KMS-11 (cell line): ENCODE data around the gene TRIM3.

Source experiments
- H2AFZ ChIP-seq: fragments of 200-600 bp; sonication (generic); 2 replicates; pipeline ENCODE4 v1.6.1; 2016; ENCODE audit warnings: antibody characterized with exemption, mixed run types, low read depth
- H3K27ac ChIP-seq: fragments of 200-600 bp; sonication (generic); 2 replicates; pipeline ENCODE4 v1.6.1; 2016; ENCODE audit warnings: mild to moderate bottlenecking, mixed run types
- H3K27me3 ChIP-seq: fragments of 200-600 bp; sonication (generic); 2 replicates; pipeline ENCODE4 v1.6.1; 2017; ENCODE audit warnings: mild to moderate bottlenecking, low read depth, mixed run types, moderate library complexity; ENCODE audit not compliant: insufficient read depth
- H3K36me3 ChIP-seq: fragments of 200-600 bp; sonication (generic); 2 replicates; pipeline ENCODE4 v1.6.1; 2017; ENCODE audit warnings: mild to moderate bottlenecking, mixed run types; ENCODE audit not compliant: insufficient read depth
- H3K4me1 ChIP-seq: fragments of 200-600 bp; sonication (generic); 2 replicates; pipeline ENCODE4 v1.6.1; 2016; ENCODE audit warnings: mild to moderate bottlenecking, low read depth, mixed run types; ENCODE audit not compliant: poor library complexity, severe bottlenecking
- H3K4me2 ChIP-seq: fragments of 200-600 bp; sonication (generic); 2 replicates; pipeline ENCODE4 v1.7.0; 2016; ENCODE audit warnings: mild to moderate bottlenecking, mixed run types
- H3K4me3 ChIP-seq: fragments of 200-600 bp; sonication (generic); IDR thresholded peaks from 2 replicates; pipeline ENCODE4 v1.6.1; 2017; ENCODE audit warnings: low read depth, low read length, mixed read lengths; ENCODE audit not compliant: insufficient read depth
- H3K79me2 ChIP-seq: fragments of 200-600 bp; sonication (generic); 2 replicates; pipeline ENCODE4 v1.6.1; 2016; ENCODE audit warnings: low read depth, mixed run types; ENCODE audit not compliant: insufficient read depth
- H3K9ac ChIP-seq: fragments of 200-600 bp; sonication (generic); 2 replicates; pipeline ENCODE4 v1.6.1; 2016; ENCODE audit warnings: mild to moderate bottlenecking, mixed run types
- H4K20me1 ChIP-seq: fragments of 200-600 bp; sonication (generic); 2 replicates; pipeline ENCODE4 v1.6.1; 2016; ENCODE audit warnings: mild to moderate bottlenecking, mixed run types; ENCODE audit not compliant: insufficient read depth
- CTCF ChIP-seq: fragments of 200-600 bp; sonication (generic); conservative IDR thresholded peaks from 2 replicates; pipeline ENCODE4 v1.6.1; 2017; ENCODE audit warnings: low read depth, mild to moderate bottlenecking, antibody characterized with exemption, low read length, moderate library complexity, mixed read lengths

TRIM3 gene

GRCh38 chr11:6437993-6438392 is 35.7 kb downstream of the TRIM3 start:
- no peak overlapping the region for H3K27ac ChIP-seq
- no peaks in the 10 kb centered on the region for H3K79me2 ChIP-seq
- H3K36me3 ChIP-seq, result no peaks in the 10 kb centered on the region
- TF ChIP-seq CTCF, result no peak
- no peaks in the 10 kb centered on the region for H4K20me1 ChIP-seq
- H3K4me3 ChIP-seq, result no peak overlapping the region
- no peak overlapping the region for H3K4me2 ChIP-seq
- H3K27me3 ChIP-seq, result no peaks in the 10 kb centered on the region
- no peak overlapping the region for H2AFZ ChIP-seq
- no peak overlapping the region for H3K9ac ChIP-seq
- no peaks in the 10 kb centered on the region for H3K4me1 ChIP-seq

DNA sequence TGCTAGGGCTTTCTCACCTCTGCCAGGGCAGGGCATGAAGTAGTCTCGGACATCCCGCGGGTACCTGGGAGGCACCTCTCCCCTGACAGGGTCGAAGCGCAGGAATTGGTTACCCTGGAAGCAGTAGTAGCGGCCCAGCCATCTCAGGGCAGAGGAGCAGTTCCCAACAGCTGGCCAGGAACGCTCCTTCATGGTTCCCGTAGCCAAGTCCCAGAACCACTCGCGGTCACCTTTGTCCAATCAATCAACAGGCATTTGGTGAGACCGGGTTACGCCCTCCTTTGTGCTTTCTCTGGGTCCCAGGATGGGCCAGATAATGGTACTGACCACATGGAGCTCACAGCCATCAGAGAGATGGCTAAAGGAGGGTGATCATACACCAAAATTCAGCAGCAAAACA is 36.3 kb downstream of the TRIM3 start:
- no peaks in the 10 kb centered on the region for H3K4me1 ChIP-seq
- no peaks in the 10 kb centered on the region for H3K27me3 ChIP-seq
- no peak overlapping the region for H3K27ac ChIP-seq
- H3K79me2 ChIP-seq, result no peaks in the 10 kb centered on the region
- no peaks in the 10 kb centered on the region for H3K36me3 ChIP-seq
- no peak overlapping the region for H2AFZ ChIP-seq
- no peak overlapping the region for H3K9ac ChIP-seq
- H4K20me1 ChIP-seq, result no peaks in the 10 kb centered on the region
- H3K4me3 ChIP-seq, result no peak overlapping the region
- no peak for TF ChIP-seq CTCF
- no peak overlapping the region for H3K4me2 ChIP-seq

DNA sequence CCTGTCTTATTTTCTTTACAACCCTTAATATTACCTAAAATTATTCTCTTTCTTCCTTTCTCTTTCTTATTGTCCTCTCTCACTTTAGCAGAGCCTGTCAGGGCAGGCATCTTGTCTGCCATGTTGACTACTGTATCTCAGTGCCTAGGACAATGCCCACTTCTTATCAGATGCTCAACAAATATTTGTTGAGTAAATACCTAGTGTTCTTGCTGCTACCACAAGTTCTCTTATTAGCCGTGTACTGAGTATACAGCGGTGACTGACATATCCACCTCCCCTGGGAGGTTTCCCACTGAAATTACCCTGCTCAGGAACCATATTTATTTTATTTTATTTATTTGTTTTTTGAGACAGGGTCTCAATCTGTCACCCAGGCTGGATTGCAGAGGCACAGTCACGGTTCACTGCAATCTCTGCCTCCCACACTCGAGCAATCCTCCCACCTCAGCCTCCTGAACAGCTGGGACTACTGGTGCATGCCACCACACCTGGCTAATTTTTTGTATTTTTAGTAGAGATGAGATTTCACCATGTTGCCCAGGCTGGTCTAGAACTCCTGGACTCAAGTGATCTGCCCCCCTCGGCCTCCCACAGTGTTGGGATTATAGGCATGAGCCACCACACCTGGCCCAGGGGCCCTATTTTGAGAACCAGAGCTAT is 39.6 kb downstream of the TRIM3 start:
- no peak for TF ChIP-seq CTCF
- no peak overlapping the region for H3K9ac ChIP-seq
- H3K27me3 ChIP-seq, result no peaks in the 10 kb centered on the region
- H3K4me1 ChIP-seq, result no peaks in the 10 kb centered on the region
- no peaks in the 10 kb centered on the region for H4K20me1 ChIP-seq
- no peaks in the 10 kb centered on the region for H3K36me3 ChIP-seq
- no peak overlapping the region for H3K27ac ChIP-seq
- no peaks in the 10 kb centered on the region for H3K79me2 ChIP-seq
- no peak overlapping the region for H3K4me2 ChIP-seq
- H2AFZ ChIP-seq, result no peak overlapping the region
- no peak overlapping the region for H3K4me3 ChIP-seq

- H3K9ac ChIP-seq, result no peak overlapping the region
- no peak overlapping the region for H2AFZ ChIP-seq
- no peak for TF ChIP-seq CTCF
- H3K4me1 ChIP-seq, result no peaks in the 10 kb centered on the region
- no peak overlapping the region for H3K27ac ChIP-seq
- no peak overlapping the region for H3K4me3 ChIP-seq
- H4K20me1 ChIP-seq, result no peaks in the 10 kb centered on the region
- H3K4me2 ChIP-seq, result no peak overlapping the region
- no peaks in the 10 kb centered on the region for H3K27me3 ChIP-seq
- no peaks in the 10 kb centered on the region for H3K79me2 ChIP-seq
- no peaks in the 10 kb centered on the region for H3K36me3 ChIP-seq
Measured at GRCh38 chr11:6431861-6432260, 41.9 kb downstream of the TRIM3 start.
